GM19023 (cell line): ENCODE measurements around the gene GDPD2.

ENCODE experiments used
- ATAC-seq: cut with Tn5 transposase; IDR thresholded peaks from one replicate; pipeline ENCODE4 v1.9.1; 2021; ENCODE audit warnings: mild to moderate bottlenecking, moderate library complexity; ENCODE audit not compliant: unreplicated experiment

GDPD2 gene

GRCh38 chrX:70437011-70437410 is 13.9 kb downstream of the GDPD2 start:
- ATAC-seq: no peak

GRCh38 chrX:70437921-70438665 is 15.0 kb downstream of the GDPD2 start:
- ATAC-seq: no peak

- no peak for ATAC-seq
These were observed 15.9 kb downstream of the GDPD2 start for GRCh38 chrX:70439016-70439415.

- no peak for ATAC-seq
These were observed 19.1 kb downstream of the GDPD2 start for GRCh38 chrX:70442224-70442623.

GRCh38 chrX:70444326-70444945 is 21.3 kb downstream of the GDPD2 start, which contains the start of gene DLG3:
TSS of gene DLG3 (plus strand) at chrX:70444835. CDS start at chrX:70445202, 367 bp downstream.
- no peak for ATAC-seq

- ATAC-seq: no peak
These were observed 22.0 kb downstream of the GDPD2 start for GRCh38 chrX:70444946-70445656.

GRCh38 chrX:70445951-70446350 is 22.8 kb downstream of the GDPD2 start:
- ATAC-seq: no peak

- no peak for ATAC-seq
These were observed 23.6 kb downstream of the GDPD2 start for GRCh38 chrX:70446380-70447350.

- ATAC-seq: no peak
These were observed 26.4 kb downstream of the GDPD2 start for GRCh38 chrX:70449457-70449966.

- ATAC-seq: peak; percentile 49
These were observed 29.1 kb downstream of the GDPD2 start for GRCh38 chrX:70452143-70452733.

- ATAC-seq: no peak
These were observed 30.0 kb downstream of the GDPD2 start for GRCh38 chrX:70453024-70453618.

GRCh38 chrX:70454441-70455365 is 31.6 kb downstream of the GDPD2 start:
- ATAC-seq: peak; percentile 55

GRCh38 chrX:70455366-70456202 is 32.5 kb downstream of the GDPD2 start:
- ATAC-seq: no peak

- ATAC-seq: no peak
These were observed 33.1 kb downstream of the GDPD2 start for GRCh38 chrX:70456256-70456655.

GRCh38 chrX:70461026-70461425 is 37.9 kb downstream of the GDPD2 start:
- ATAC-seq: no peak

GRCh38 chrX:70464051-70464450 is 40.9 kb downstream of the GDPD2 start:
- no peak for ATAC-seq

- ATAC-seq: no peak
These were observed 43.9 kb downstream of the GDPD2 start for GRCh38 chrX:70466968-70467367.

GRCh38 chrX:70468709-70469108 is 45.6 kb downstream of the GDPD2 start:
- no peak for ATAC-seq
